SK-N-MC (cell line): ENCODE measurements around the gene BHLHA15.

ENCODE experiments used
- EZH2 ChIP-seq: fragments of 200-600 bp; sonication (generic); IDR thresholded peaks from one replicate; pipeline ENCODE4 v1.6.1; 2017; ENCODE audit warnings: antibody characterized with exemption
- FOXP2 ChIP-seq: optimal IDR thresholded peaks from 2 replicates; pipeline ENCODE3; 2011; ENCODE audit warnings: mild to moderate bottlenecking, moderate library complexity; ENCODE audit not compliant: insufficient read depth; ENCODE audit errors: extremely low read length, control extremely low read depth
- POLR2AphosphoS5 ChIP-seq: IDR thresholded peaks from 2 replicates; pipeline ENCODE4 v1.6.1; 2012; ENCODE audit warnings: mild to moderate bottlenecking, low read depth, low read length, borderline replicate concordance

DNA sequence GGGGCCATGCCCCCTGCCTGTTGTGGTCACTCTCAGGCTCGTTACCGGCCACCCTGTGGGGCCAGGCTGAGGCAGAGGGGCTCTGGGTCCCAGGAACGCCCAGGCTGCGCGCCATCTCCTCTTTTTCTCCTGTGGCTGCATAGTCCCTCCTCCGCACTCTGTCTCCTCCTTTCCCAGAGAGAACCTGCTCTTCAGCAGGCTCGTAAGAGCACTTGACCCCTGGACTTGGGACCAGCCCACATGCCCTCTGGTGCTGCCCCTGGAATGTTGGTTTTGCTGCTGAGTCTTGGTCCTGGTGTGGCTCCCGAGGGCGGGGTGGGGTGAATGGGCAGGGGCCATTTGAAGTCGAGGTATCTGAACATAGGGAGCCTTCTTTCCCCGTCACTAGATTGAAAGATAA is 6.6 kb upstream of the BHLHA15 start:
- TF ChIP-seq POLR2AphosphoS5 (no peak), EZH2 (no peak), FOXP2 (no peak)
